ENCODE results near the gene ADAMTS17. TPM values are rescaled to one million over a fixed set of nuclear protein-coding genes. Genes with fewer than 3 reads are reported as not detected.

The ADAMTS17 gene
- total RNA-seq, 1 experiment from 2014 or later: 3.2 TPM

DNA sequence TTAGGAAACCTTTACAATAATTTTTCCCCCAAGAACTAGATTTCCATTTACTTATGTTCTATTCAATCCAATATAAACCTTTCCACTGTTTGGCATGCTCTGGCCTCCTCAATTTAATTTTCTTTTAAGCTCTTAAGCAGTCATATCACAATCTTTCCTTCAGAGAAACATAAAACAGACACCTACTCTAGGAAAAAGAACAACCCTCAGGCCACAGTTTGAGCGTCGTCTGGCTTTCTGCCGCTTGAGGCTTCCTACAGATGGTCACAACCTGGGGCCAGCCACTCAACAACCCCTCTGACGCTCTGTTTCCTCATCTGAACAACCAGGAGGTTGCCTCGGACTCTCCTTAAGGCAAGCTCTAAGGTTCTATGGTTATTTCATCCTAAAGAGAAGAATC lies 143.3 kb downstream of the ADAMTS17 start:
- Histone ChIP-seq H4K20me1 (ENCODE audit: insufficient read depth) (no peaks in the 10 kb centered on the region), H3K27me3 (ENCODE audit: insufficient read depth, low read depth) (no peaks in the 10 kb centered on the region), H3K9me3 (ENCODE audit: insufficient read depth, low read depth) (no peaks in the 10 kb centered on the region), H3K9me2 (ENCODE audit: insufficient read depth) (no peaks in the 10 kb centered on the region), H3K27ac (no peak overlapping the region), H3K79me2 (ENCODE audit: low read depth) (no peaks in the 10 kb centered on the region), H3K36me3 (ENCODE audit: low read depth) (no peaks in the 10 kb centered on the region), H3K4me3 (no peak overlapping the region), H3K4me2 (no peak overlapping the region), H2AFZ (no peak overlapping the region), H3F3A (ENCODE audit: insufficient read depth, low read depth) (no peaks in the 10 kb centered on the region), H3K4me1 (replicated peaks; ENCODE audit: insufficient read depth) (no peaks in the 10 kb centered on the region)
- TF ChIP-seq, protein P1, sequence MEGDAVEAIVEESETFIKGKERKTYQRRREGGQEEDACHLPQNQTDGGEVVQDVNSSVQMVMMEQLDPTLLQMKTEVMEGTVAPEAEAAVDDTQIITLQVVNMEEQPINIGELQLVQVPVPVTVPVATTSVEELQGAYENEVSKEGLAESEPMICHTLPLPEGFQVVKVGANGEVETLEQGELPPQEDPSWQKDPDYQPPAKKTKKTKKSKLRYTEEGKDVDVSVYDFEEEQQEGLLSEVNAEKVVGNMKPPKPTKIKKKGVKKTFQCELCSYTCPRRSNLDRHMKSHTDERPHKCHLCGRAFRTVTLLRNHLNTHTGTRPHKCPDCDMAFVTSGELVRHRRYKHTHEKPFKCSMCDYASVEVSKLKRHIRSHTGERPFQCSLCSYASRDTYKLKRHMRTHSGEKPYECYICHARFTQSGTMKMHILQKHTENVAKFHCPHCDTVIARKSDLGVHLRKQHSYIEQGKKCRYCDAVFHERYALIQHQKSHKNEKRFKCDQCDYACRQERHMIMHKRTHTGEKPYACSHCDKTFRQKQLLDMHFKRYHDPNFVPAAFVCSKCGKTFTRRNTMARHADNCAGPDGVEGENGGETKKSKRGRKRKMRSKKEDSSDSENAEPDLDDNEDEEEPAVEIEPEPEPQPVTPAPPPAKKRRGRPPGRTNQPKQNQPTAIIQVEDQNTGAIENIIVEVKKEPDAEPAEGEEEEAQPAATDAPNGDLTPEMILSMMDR (conservative IDR thresholded peaks at IDR 0.05): no peak
- no peak for TF ChIP-seq EZH2 (IDR thresholded peaks at IDR 0.05; ENCODE audit: low read depth)
- DNase-seq: no peak
- ChIA-PET POLR2A (ENCODE audit: unreplicated experiment) (no interaction called here), CTCF (no interaction called here)
- intact Hi-C loops (cut with micrococcal nuclease; ENCODE audit: unreplicated experiment): no loop called here
- BruUV-seq (replicated peaks): no TSS peak

DNA sequence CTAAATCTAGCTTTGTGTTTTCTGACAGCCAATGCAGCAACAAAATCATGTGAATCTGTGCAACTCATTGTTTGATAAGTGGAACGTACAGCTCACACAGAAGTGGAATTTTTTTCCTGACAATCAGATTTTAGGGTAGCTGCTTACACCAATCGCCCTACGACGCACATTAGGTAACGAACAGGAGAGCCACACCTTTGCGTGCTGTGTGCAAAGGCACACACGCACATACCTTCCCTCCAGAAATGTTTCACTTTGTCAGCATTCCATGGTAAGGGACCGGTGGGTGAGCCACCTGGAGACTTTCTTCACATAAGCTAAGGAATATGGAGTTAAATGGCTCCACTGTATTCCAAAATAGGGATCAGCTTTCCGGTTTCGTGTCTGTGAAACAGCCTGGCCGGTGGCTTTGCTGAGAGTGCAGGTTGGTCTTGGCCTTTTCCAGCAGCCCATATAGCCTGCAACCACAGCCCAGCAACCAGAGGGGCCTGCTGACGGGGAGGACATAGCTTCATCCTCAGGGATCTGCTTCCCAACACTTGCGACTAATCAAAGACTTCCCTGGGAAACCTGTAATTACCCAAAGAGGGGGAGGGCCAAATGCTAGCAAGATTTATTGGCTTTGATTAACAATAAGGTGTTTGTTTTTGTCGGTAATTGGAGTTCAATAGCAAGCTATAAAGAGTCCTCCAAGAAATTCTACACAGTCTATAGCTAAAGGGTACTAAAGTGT lies 145.3 kb downstream of the ADAMTS17 start:
- Histone ChIP-seq H3K4me2 (no peak overlapping the region), H3K9me3 (ENCODE audit: insufficient read depth, low read depth) (no peaks in the 10 kb centered on the region), H3K79me2 (ENCODE audit: low read depth) (no peaks in the 10 kb centered on the region), H3K27me3 (ENCODE audit: insufficient read depth, low read depth) (no peaks in the 10 kb centered on the region), H4K20me1 (ENCODE audit: insufficient read depth) (no peaks in the 10 kb centered on the region), H3K9me2 (ENCODE audit: insufficient read depth) (no peaks in the 10 kb centered on the region), H3K4me3 (no peak overlapping the region), H3F3A (ENCODE audit: insufficient read depth, low read depth) (no peaks in the 10 kb centered on the region), H3K36me3 (ENCODE audit: low read depth) (no peaks in the 10 kb centered on the region), H2AFZ (no peak overlapping the region), H3K27ac (no peak overlapping the region), H3K4me1 (replicated peaks; ENCODE audit: insufficient read depth) (no peaks in the 10 kb centered on the region)
- intact Hi-C loops (cut with micrococcal nuclease; ENCODE audit: unreplicated experiment): no loop called here
- no peak for DNase-seq
- POLR2A ChIA-PET (ENCODE audit: unreplicated experiment): no interaction called here
- no peak for TF ChIP-seq EZH2 (IDR thresholded peaks at IDR 0.05; ENCODE audit: low read depth)
- TF ChIP-seq, protein P1 (conservative IDR thresholded peaks at IDR 0.05): no peak
- CTCF ChIA-PET: no interaction called here
- BruUV-seq (replicated peaks): no TSS peak

DNA sequence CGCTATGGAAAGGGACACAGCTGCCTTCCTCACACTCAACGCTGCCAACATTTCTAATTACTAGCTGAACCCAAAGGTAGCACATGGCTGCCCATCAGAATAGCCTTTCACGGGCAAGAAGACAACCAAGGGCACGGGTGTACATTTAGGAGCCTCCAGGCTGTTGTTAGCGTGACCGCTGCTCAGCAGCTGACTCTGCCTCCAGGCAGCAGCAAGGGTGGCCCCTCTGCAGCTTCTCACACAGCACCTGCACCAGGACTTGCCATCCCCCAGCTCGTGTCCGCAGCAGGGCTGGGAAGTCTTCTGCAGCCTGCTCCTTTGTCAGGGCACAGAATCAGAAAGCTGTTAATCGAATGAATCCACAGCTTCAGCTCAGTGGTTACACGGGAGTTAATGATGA lies 146.8 kb downstream of the ADAMTS17 start:
- intact Hi-C loops (cut with micrococcal nuclease; ENCODE audit: unreplicated experiment): no loop called here
- Histone ChIP-seq H2AFZ (no peak overlapping the region), H3F3A (ENCODE audit: insufficient read depth, low read depth) (no peaks in the 10 kb centered on the region), H3K36me3 (ENCODE audit: low read depth) (no peaks in the 10 kb centered on the region), H3K79me2 (ENCODE audit: low read depth) (no peaks in the 10 kb centered on the region), H3K4me3 (no peak overlapping the region), H4K20me1 (ENCODE audit: insufficient read depth) (no peaks in the 10 kb centered on the region), H3K4me2 (no peak overlapping the region), H3K9me2 (ENCODE audit: insufficient read depth) (no peaks in the 10 kb centered on the region), H3K9me3 (ENCODE audit: insufficient read depth, low read depth) (no peaks in the 10 kb centered on the region), H3K4me1 (replicated peaks; ENCODE audit: insufficient read depth) (no peaks in the 10 kb centered on the region), H3K27me3 (ENCODE audit: insufficient read depth, low read depth) (no peaks in the 10 kb centered on the region), H3K27ac (no peak overlapping the region)
- POLR2A ChIA-PET (ENCODE audit: unreplicated experiment): no interaction called here
- TF ChIP-seq EZH2 (IDR thresholded peaks at IDR 0.05; ENCODE audit: low read depth): no peak
- TF ChIP-seq, protein P1 (conservative IDR thresholded peaks at IDR 0.05): no peak
- BruUV-seq (replicated peaks): no TSS peak
- no peak for DNase-seq
- CTCF ChIA-PET: no interaction called here
